Breast epithelium (tissue), 3 donors: Measurements from ENCODE around the gene FAM98B.

Source experiments
- CTCF ChIP-seq, 3 donors: fragments of 450-650 bp; IDR thresholded peaks; one replicate each; pipeline ENCODE4 v1.5.1; 2016 to 2017; ENCODE audit warnings: antibody characterized with exemption in 3 of 3, mild to moderate bottlenecking in 3 of 3, moderate library complexity in 3 of 3
- POLR2A ChIP-seq: fragments of 450-650 bp; IDR thresholded peaks from one replicate; pipeline ENCODE4 v1.6.1; 2016; ENCODE audit warnings: antibody characterized with exemption, mild to moderate bottlenecking, moderate library complexity
- POLR2AphosphoS5 ChIP-seq, 3 donors: sonication (generic); formaldehyde crosslinking; IDR thresholded peaks; one replicate each; pipeline ENCODE4 v1.6.1; 2017; ENCODE audit warnings: antibody characterized with exemption in 3 of 3

- TF ChIP-seq CTCF (IDR thresholded peaks at IDR 0.05) (no peak), POLR2A (no peak), POLR2AphosphoS5 (IDR thresholded peaks at IDR 0.05) (no peak)
Observed at GRCh38 chr15:38525489-38525888, 71.6 kb downstream of the FAM98B start.
